Common myeloid progenitor, CD34-positive (primary cell): ENCODE measurements around the gene NCMAP.
A peak's percentile ranks its signal among the peaks of the same experiment; 100 is the strongest.

ENCODE experiments used
- CTCF ChIA-PET: fragments of 350-600 bp; sonication (Branson Sonifier 250); formaldehyde crosslinking; loops from one replicate; lab custom pipeline; 2021; ENCODE audit warnings: antibody characterized with exemption; lab: Charles Lee
- POLR2A ChIA-PET: fragments of 350-600 bp; sonication (Branson Sonifier 250); formaldehyde crosslinking; loops from one replicate; lab custom pipeline; 2021; ENCODE audit warnings: antibody characterized with exemption; lab: Charles Lee
- DNase-seq, 3 donors: peaks; one replicate each; pipeline versions ENCODE4 v3.0.0 to v3.0.0-alpha.2; 2013
- H3K27ac ChIP-seq, 2 experiments: 1 replicate in 1 of 2; 2 replicates in 1 of 2; pipeline ENCODE4 v1.7.0; 2013; ENCODE audit warnings: inconsistent platforms in 2 of 2, low read length in 2 of 2, mild to moderate bottlenecking in 2 of 2, low read depth in 1 of 2, moderate library complexity in 1 of 2; ENCODE audit not compliant: severe bottlenecking in 2 of 2, insufficient read depth in 1 of 2, poor library complexity in 1 of 2
- H3K27me3 ChIP-seq, 5 experiments: replicated peaks in 2 of 5; 1 replicate in 3 of 5; 2 replicates in 2 of 5; pipeline versions ENCODE4 v1.6.1 to v1.7.0; 2013; ENCODE audit warnings: low read length in 4 of 5, mild to moderate bottlenecking in 2 of 5, moderate library complexity in 2 of 5, inconsistent platforms in 1 of 5; ENCODE audit not compliant: insufficient read depth in 5 of 5, control insufficient read depth in 4 of 5
- H3K36me3 ChIP-seq, 4 experiments: 1 replicate in 2 of 4; 2 replicates in 2 of 4; pipeline versions ENCODE4 v1.6.1 to v1.7.0; 2013; ENCODE audit warnings: low read length in 3 of 4, control low read depth in 1 of 4, mild to moderate bottlenecking in 1 of 4; ENCODE audit not compliant: control insufficient read depth in 4 of 4, insufficient read depth in 4 of 4
- H3K4me1 ChIP-seq, 4 experiments: 1 replicate in 3 of 4; 2 replicates in 1 of 4; pipeline versions ENCODE4 v1.6.1 to v1.7.1; 2013; ENCODE audit warnings: low read length in 3 of 4, mild to moderate bottlenecking in 3 of 4, control low read depth in 1 of 4, inconsistent platforms in 1 of 4, moderate library complexity in 1 of 4; ENCODE audit not compliant: control insufficient read depth in 4 of 4, insufficient read depth in 4 of 4; ENCODE audit errors: control extremely low read depth in 1 of 4
- H3K4me3 ChIP-seq, 7 experiments: 1 replicate in 4 of 7; 2 replicates in 3 of 7; pipeline versions ENCODE4 v1.5.1 to v1.7.0; 2013; ENCODE audit warnings: mild to moderate bottlenecking in 7 of 7, low read length in 6 of 7, moderate library complexity in 6 of 7, inconsistent platforms in 2 of 7, low read depth in 2 of 7, control low read depth in 1 of 7; ENCODE audit not compliant: insufficient read depth in 4 of 7, control insufficient read depth in 1 of 7; ENCODE audit errors: extremely low read depth in 1 of 7
- H3K9me3 ChIP-seq, 5 experiments: 1 replicate in 4 of 5; 2 replicates in 1 of 5; pipeline versions ENCODE4 v1.6.1 to v1.7.1; 2013; ENCODE audit warnings: low read length in 4 of 5, mild to moderate bottlenecking in 2 of 5, inconsistent platforms in 1 of 5, low read depth in 1 of 5, moderate library complexity in 1 of 5; ENCODE audit not compliant: control insufficient read depth in 4 of 5, insufficient read depth in 2 of 5; ENCODE audit errors: control extremely low read depth in 1 of 5
- WGBS: methylation state at CpG from one replicate; pipeline ENCODE4 v1.1.5; 2013; ENCODE audit not compliant: insufficient coverage; 5-methylcytosine and 5-hydroxymethylcytosine counted together

The NCMAP gene

DNA sequence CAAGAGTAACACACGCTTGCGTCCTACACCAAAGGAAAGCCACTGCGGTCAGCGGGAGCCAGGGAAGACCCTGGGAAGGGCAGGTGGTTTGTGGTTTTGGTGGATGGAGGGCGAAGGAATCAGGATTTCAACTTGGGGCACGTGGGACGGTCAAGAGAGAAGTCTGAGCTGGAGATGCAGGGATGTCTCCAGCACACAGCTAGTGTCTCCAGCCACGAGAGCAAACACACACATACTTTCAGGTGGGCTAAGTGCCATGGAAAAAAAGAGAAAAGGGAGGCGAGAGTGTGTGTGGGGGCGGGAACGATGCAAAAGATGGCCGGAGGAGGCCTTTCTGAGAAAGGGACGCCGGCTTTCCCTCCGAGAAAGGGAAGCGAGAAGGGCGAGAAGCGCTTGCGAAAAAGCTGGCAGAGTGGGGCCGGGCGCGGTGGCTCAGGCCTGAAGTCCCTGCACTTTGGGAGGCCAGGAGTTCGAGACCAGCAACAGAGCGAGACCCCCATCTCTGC is 85.8 kb downstream of the NCMAP start:
- H3K4me1 ChIP-seq, result peaks cover 10 to 33% (median 27%) of the 10 kb centered on the region in 4 experiments
- peak overlapping the region; percentile 21 to 94 (median 82) for H3K4me3 ChIP-seq
- H3K9me3 ChIP-seq, result no peaks in the 10 kb centered on the region
- peaks cover 7 to 16% (median 7%) of the 10 kb centered on the region in 4 experiments for H3K36me3 ChIP-seq
- DNase-seq, result peak; percentile 27 to 46 (median 38)
- WGBS, result 4% methylated on average over 15 of the region's 24 CpGs
- peak overlapping the region; percentile 88 to 98 for H3K27ac ChIP-seq
- no peaks in the 10 kb centered on the region for H3K27me3 ChIP-seq
- ChIA-PET CTCF (no interaction called here), POLR2A (no interaction called here)

GRCh38 chr1:24642481-24643362 is 86.8 kb downstream of the NCMAP start, which contains the start of gene SRRM1:
SRRM1 (plus strand) TSS chr1:24643302; CDS start chr1:24643327, 25 bp downstream.
- H3K27ac ChIP-seq, result peak within 1 kb of the TSS; percentile 88 to 98
- peaks cover 7 to 28% (median 24%) of the 10 kb centered on the region in 4 experiments for H3K4me1 ChIP-seq
- ChIA-PET CTCF (no interaction called here), POLR2A (interaction anchor here (0.7 to 0.8 kb wide), 2 partner anchors 17 to 453 kb away, joined by 3 to 4 read pairs; no protein-coding TSS in a partner anchor)
- under 1% methylated on average over 85 of the region's 95 CpGs for WGBS
- no peaks in the 10 kb centered on the region for H3K27me3 ChIP-seq
- peaks cover 14 to 25% (median 16%) of the 10 kb centered on the region in 4 experiments for H3K36me3 ChIP-seq
- H3K4me3 ChIP-seq, result peak within 1 kb of the TSS; percentile 74 to 96 (median 94)
- DNase-seq, result peak; percentile 100
- no peaks in the 10 kb centered on the region for H3K9me3 ChIP-seq

GRCh38 chr1:24643363-24644099 is 87.6 kb downstream of the NCMAP start:
- WGBS, result 0% methylated on average over 26 of the region's 53 CpGs
- Histone ChIP-seq H3K27me3 (no peaks in the 10 kb centered on the region), H3K36me3 (peaks cover 18 to 33% (median 23%) of the 10 kb centered on the region in 4 experiments), H3K4me3 (peak overlapping the region; percentile 74 to 96 (median 94)), H3K27ac (peak overlapping the region; percentile 83 to 93), H3K4me1 (peaks cover 7 to 28% (median 24%) of the 10 kb centered on the region in 4 experiments), H3K9me3 (no peaks in the 10 kb centered on the region)
- POLR2A ChIA-PET, result interaction anchor here (0.7 kb wide), 1 partner anchor 16 kb away, joined by 4 read pairs; no protein-coding TSS in a partner anchor
- peak in 1 of 3 donors; percentile 48 for DNase-seq
- CTCF ChIA-PET, result no interaction called here

GRCh38 chr1:24644100-24644384 is 88.2 kb downstream of the NCMAP start:
- DNase-seq, result peak in 2 of 3 donors; percentile 3 to 24
- peak overlapping the region; percentile 83 to 93 for H3K27ac ChIP-seq
- POLR2A ChIA-PET, result no interaction called here

DNA sequence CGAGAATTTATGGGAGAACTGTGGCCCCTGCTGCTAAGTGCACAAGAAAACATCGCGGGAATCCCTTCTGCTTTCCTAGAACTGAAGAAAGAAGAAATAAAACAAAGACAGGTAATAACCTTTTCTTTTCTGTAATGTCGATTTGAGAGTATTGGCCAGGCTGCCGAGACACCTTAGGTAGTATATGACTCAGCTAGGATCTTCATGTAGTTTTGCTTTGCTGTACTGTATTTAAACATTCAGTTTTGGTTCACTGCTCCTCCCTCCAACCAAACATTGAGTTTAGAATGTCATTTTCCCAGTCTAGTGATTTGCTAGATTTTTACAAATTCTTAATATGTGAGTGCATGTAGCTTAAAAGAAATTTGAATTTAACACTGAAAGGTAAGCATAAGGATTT is 93.0 kb downstream of the NCMAP start:
- H3K27me3 ChIP-seq, result no peaks in the 10 kb centered on the region
- no peaks in the 10 kb centered on the region for H3K9me3 ChIP-seq
- H3K36me3 ChIP-seq, result peaks cover 45 to 81% (median 63%) of the 10 kb centered on the region in 4 experiments
- peaks cover 6 to 16% (median 12%) of the 10 kb centered on the region in 4 experiments for H3K4me1 ChIP-seq
- POLR2A ChIA-PET, result interaction anchor here (0.7 kb wide), 1 partner anchor 19 kb away, joined by 3 read pairs; no protein-coding TSS in a partner anchor
- H3K27ac ChIP-seq, result no peak overlapping the region
- DNase-seq, result no peak
- CTCF ChIA-PET, result no interaction called here
- no peak overlapping the region for H3K4me3 ChIP-seq
- 97% methylated on average over 4 of the region's 5 CpGs for WGBS

More at GRCh38 chr1:24644100-24644384, 88.2 kb downstream of the NCMAP start:
- Histone ChIP-seq H3K4me3 (peak overlapping the region; percentile 74 to 96 (median 94)), H3K27me3 (no peaks in the 10 kb centered on the region), H3K4me1 (peaks cover 7 to 28% (median 24%) of the 10 kb centered on the region in 4 experiments), H3K9me3 (no peaks in the 10 kb centered on the region), H3K36me3 (peaks cover 22 to 38% (median 28%) of the 10 kb centered on the region in 4 experiments)
- CTCF ChIA-PET, result no interaction called here
- WGBS, result 0% methylated on average over 8 of the region's 9 CpGs

DNA sequence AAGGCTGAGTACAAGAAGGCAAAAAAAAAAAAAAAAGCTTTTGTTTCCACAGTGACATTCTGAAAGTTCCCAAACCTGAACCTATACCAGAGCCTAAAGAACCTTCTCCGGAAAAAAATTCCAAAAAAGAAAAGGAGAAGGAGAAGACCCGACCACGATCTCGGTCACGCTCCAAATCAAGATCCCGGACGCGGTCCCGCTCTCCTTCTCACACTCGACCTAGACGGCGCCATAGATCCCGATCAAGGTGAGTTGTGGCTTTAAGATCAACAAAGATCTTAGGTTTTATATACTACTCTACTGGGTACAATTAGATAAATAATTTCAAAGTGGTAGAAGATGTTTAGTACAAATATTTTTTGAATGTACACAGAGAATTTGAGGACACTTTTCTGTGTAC is 96.5 kb downstream of the NCMAP start:
- H3K27ac ChIP-seq, result no peak overlapping the region
- no peaks in the 10 kb centered on the region for H3K27me3 ChIP-seq
- ChIA-PET CTCF (no interaction called here), POLR2A (no interaction called here)
- 99% methylated on average over 7 of the region's 13 CpGs for WGBS
- DNase-seq, result no peak
- H3K4me3 ChIP-seq, result no peak overlapping the region
- H3K9me3 ChIP-seq, result no peaks in the 10 kb centered on the region
- no peaks in the 10 kb centered on the region for H3K4me1 ChIP-seq
- H3K36me3 ChIP-seq, result peaks cover 55 to 97% (median 75%) of the 10 kb centered on the region in 4 experiments
